Vagina (tissue), 2 donors: ENCODE results near the gene TSEN54. TPM values are rescaled to one million over a fixed set of nuclear protein-coding genes. Genes with fewer than 3 reads are reported as not detected.

Source experiments
- DNase-seq, 2 donors: peaks; one replicate each; pipeline ENCODE4 v3.0.0-alpha.2; 2017; ENCODE audit errors: extremely low spot score in 2 of 2
- H3K27ac ChIP-seq: fragments of 200-600 bp; sonication (generic); one replicate; pipeline ENCODE4 v1.5.1; 2019
- H3K27me3 ChIP-seq: fragments of 200-600 bp; sonication (generic); one replicate; pipeline ENCODE4 v1.5.1; 2019
- H3K36me3 ChIP-seq, 2 donors: fragments of 200-600 bp; sonication (generic); one replicate each; pipeline ENCODE4 v1.5.1; 2017 to 2019
- H3K4me1 ChIP-seq: fragments of 200-600 bp; sonication (generic); one replicate; pipeline ENCODE4 v1.5.1; 2019
- H3K4me3 ChIP-seq, 2 donors: fragments of 200-600 bp; sonication (generic); 1 replicate in 1 of 2; 2 replicates in 1 of 2; pipeline ENCODE4 v1.5.1; 2016 to 2019
- H3K9me3 ChIP-seq: fragments of 200-600 bp; sonication (generic); one replicate; pipeline ENCODE4 v1.5.1; 2019
- CTCF ChIP-seq, 3 experiments: fragments of 450-650 bp in 2 of 3; fragments of 200-600 bp in 1 of 3; sonication (generic) in 1 of 3; IDR thresholded peaks; one replicate each; pipeline ENCODE4 v1.5.1; 2017 to 2019; ENCODE audit warnings: antibody characterized with exemption in 3 of 3, mild to moderate bottlenecking in 2 of 3, moderate library complexity in 2 of 3
- POLR2A ChIP-seq, 2 donors: fragments of 450-650 bp; IDR thresholded peaks; one replicate each; pipeline ENCODE4 v1.6.1; 2017; ENCODE audit warnings: antibody characterized with exemption in 2 of 2, mild to moderate bottlenecking in 2 of 2, moderate library complexity in 2 of 2
- POLR2AphosphoS5 ChIP-seq, 2 donors: sonication (generic); formaldehyde crosslinking; IDR thresholded peaks; one replicate each; pipeline ENCODE4 v1.9.0; 2017; ENCODE audit warnings: antibody characterized with exemption in 2 of 2, mild to moderate bottlenecking in 2 of 2, low read depth in 1 of 2; ENCODE audit not compliant: insufficient read depth in 1 of 2
- intact Hi-C: fragments of 100-400 bp; cut with DNase I; formaldehyde crosslinking; loops from one replicate; pipeline ENCODE4 v1.15.1; 2023
- total RNA-seq: library from RNA; depleted of rRNA; stranded (reverse); fragments of >200 nt; gene quantifications from one replicate; pipeline ENCODE4 v1.2.3, GENCODE V29; 2016

TSEN54 gene
- total RNA-seq, 1 donor from 2014 or later: 30.9 TPM

GRCh38 chr17:75487351-75488070 is 28.8 kb upstream of the TSEN54 start:
- Histone ChIP-seq H3K4me1 (no peaks in the 10 kb centered on the region), H3K36me3 (peaks cover 0 to 16% of the 10 kb centered on the region in 2 donors), H3K4me3 (no peak overlapping the region), H3K27ac (no peak overlapping the region), H3K27me3 (no peaks in the 10 kb centered on the region), H3K9me3 (no peaks in the 10 kb centered on the region)
- intact Hi-C loops: no loop called here
- DNase-seq: no peak
- TF ChIP-seq POLR2AphosphoS5 (IDR thresholded peaks at IDR 0.05; ENCODE audit: insufficient read depth in 1 of 2, low read depth in 1 of 2): no peak

GRCh38 chr17:75488693-75489510 is 27.4 kb upstream of the TSEN54 start:
- no peak overlapping the region for H3K27ac ChIP-seq
- H3K9me3 ChIP-seq: no peaks in the 10 kb centered on the region
- peaks cover 0 to 27% of the 10 kb centered on the region in 2 donors for H3K36me3 ChIP-seq
- no peaks in the 10 kb centered on the region for H3K4me1 ChIP-seq
- TF ChIP-seq POLR2A (IDR thresholded peaks at IDR 0.05) (no peak), POLR2AphosphoS5 (IDR thresholded peaks at IDR 0.05; ENCODE audit: insufficient read depth in 1 of 2, low read depth in 1 of 2) (no peak), CTCF (IDR thresholded peaks at IDR 0.05) (no peak)
- no peak overlapping the region for H3K4me3 ChIP-seq
- DNase-seq: no peak
- intact Hi-C loops: no loop called here
- H3K27me3 ChIP-seq: no peaks in the 10 kb centered on the region

GRCh38 chr17:75489511-75489955 is 26.8 kb upstream of the TSEN54 start:
- Histone ChIP-seq H3K4me1 (no peaks in the 10 kb centered on the region), H3K4me3 (no peak overlapping the region), H3K36me3 (peaks cover 0 to 32% of the 10 kb centered on the region in 2 donors), H3K9me3 (no peaks in the 10 kb centered on the region), H3K27me3 (no peaks in the 10 kb centered on the region), H3K27ac (no peak overlapping the region)
- intact Hi-C loops: no loop called here
- TF ChIP-seq CTCF (IDR thresholded peaks at IDR 0.05): no peak
- DNase-seq: no peak

GRCh38 chr17:75490173-75490743 is 26.1 kb upstream of the TSEN54 start:
- intact Hi-C loops: no loop called here
- H3K27me3 ChIP-seq: no peaks in the 10 kb centered on the region
- no peak overlapping the region for H3K27ac ChIP-seq
- no peak for DNase-seq
- H3K36me3 ChIP-seq: peaks cover 0 to 39% of the 10 kb centered on the region in 2 donors
- H3K4me3 ChIP-seq: no peak overlapping the region
- TF ChIP-seq POLR2A (IDR thresholded peaks at IDR 0.05): no peak
- no peak for TF ChIP-seq CTCF (IDR thresholded peaks at IDR 0.05)
- TF ChIP-seq POLR2AphosphoS5 (IDR thresholded peaks at IDR 0.05; ENCODE audit: insufficient read depth in 1 of 2, low read depth in 1 of 2): no peak
- no peaks in the 10 kb centered on the region for H3K4me1 ChIP-seq
- H3K9me3 ChIP-seq: no peaks in the 10 kb centered on the region

GRCh38 chr17:75490953-75491649 is 25.2 kb upstream of the TSEN54 start:
- DNase-seq: no peak
- H3K4me1 ChIP-seq: no peaks in the 10 kb centered on the region
- no peak overlapping the region for H3K27ac ChIP-seq
- peaks cover 0 to 48% of the 10 kb centered on the region in 2 donors for H3K36me3 ChIP-seq
- TF ChIP-seq CTCF (IDR thresholded peaks at IDR 0.05) (no peak), POLR2A (IDR thresholded peaks at IDR 0.05) (no peak), POLR2AphosphoS5 (IDR thresholded peaks at IDR 0.05; ENCODE audit: insufficient read depth in 1 of 2, low read depth in 1 of 2) (no peak)
- no peaks in the 10 kb centered on the region for H3K9me3 ChIP-seq
- no peak overlapping the region for H3K4me3 ChIP-seq
- intact Hi-C loops: no loop called here
- no peaks in the 10 kb centered on the region for H3K27me3 ChIP-seq
